Type B pancreatic cell (in vitro differentiated cells): ENCODE measurements around the gene PPARA. TPM values are rescaled to one million over a fixed set of nuclear protein-coding genes. Genes with fewer than 3 reads are reported as not detected.

ENCODE experiments used
- DNase-seq: peaks from one replicate; pipeline ENCODE4 v3.0.0; 2021; ENCODE audit warnings: mixed read lengths; ENCODE audit not compliant: unreplicated experiment; ENCODE audit errors: extremely low spot score
- H3K27ac Mint-ChIP-seq: 2 replicates; pipeline ENCODE4 v1.8.0; 2021; ENCODE audit warnings: mild to moderate bottlenecking, mixed read lengths
- H3K27me3 Mint-ChIP-seq: 2 replicates; pipeline ENCODE4 v1.8.0; 2021; ENCODE audit warnings: mixed read lengths
- H3K36me3 Mint-ChIP-seq: 2 replicates; pipeline ENCODE4 v1.8.0; 2021; ENCODE audit warnings: mixed read lengths
- H3K4me1 Mint-ChIP-seq: one replicate; pipeline ENCODE4 v1.8.0; 2021; ENCODE audit warnings: mixed read lengths; ENCODE audit not compliant: unreplicated experiment
- H3K4me3 Mint-ChIP-seq: 2 replicates; pipeline ENCODE4 v1.8.0; 2021; ENCODE audit warnings: mild to moderate bottlenecking, mixed read lengths
- H3K9me3 Mint-ChIP-seq: 2 replicates; pipeline ENCODE4 v1.8.0; 2021; ENCODE audit warnings: mixed read lengths
- CTCF ChIP-seq: fragments of 200-600 bp; sonication (generic); conservative IDR thresholded peaks from 2 replicates; pipeline ENCODE4 v1.5.0; 2021; ENCODE audit warnings: antibody characterized with exemption, mild to moderate bottlenecking
- total RNA-seq: library from RNA; stranded (reverse); gene quantifications from 2 replicates; pipeline ENCODE4 v1.2.1, GENCODE V29; 2021; ENCODE audit warnings: low replicate concordance

PPARA gene
- total RNA-seq, 1 donor from 2014 or later, result 22.7 TPM

- H3K27me3 Mint-ChIP-seq, result no peaks in the 10 kb centered on the region
- TF ChIP-seq CTCF, result no peak
- no peak overlapping the region for H3K27ac Mint-ChIP-seq
- DNase-seq, result no peak
- H3K4me3 Mint-ChIP-seq, result no peak overlapping the region
- peaks cover 53% of the 10 kb centered on the region for H3K36me3 Mint-ChIP-seq
- H3K9me3 Mint-ChIP-seq, result peaks cover 33% of the 10 kb centered on the region
- H3K4me1 Mint-ChIP-seq, result no peaks in the 10 kb centered on the region
These were observed 29.4 kb downstream of the PPARA start for GRCh38 chr22:46179748-46180147.

- Mint-ChIP-seq H3K9me3 (peaks cover 38% of the 10 kb centered on the region), H3K4me3 (no peak overlapping the region), H3K4me1 (no peaks in the 10 kb centered on the region), H3K27ac (no peak overlapping the region), H3K36me3 (peaks cover 59% of the 10 kb centered on the region), H3K27me3 (no peaks in the 10 kb centered on the region)
- TF ChIP-seq CTCF, result no peak
- no peak for DNase-seq
These were observed 30.2 kb downstream of the PPARA start for GRCh38 chr22:46180370-46181137.

- Mint-ChIP-seq H3K9me3 (peaks cover 33% of the 10 kb centered on the region), H3K4me1 (no peaks in the 10 kb centered on the region), H3K4me3 (no peak overlapping the region), H3K36me3 (peaks cover 42% of the 10 kb centered on the region), H3K27me3 (no peaks in the 10 kb centered on the region), H3K27ac (no peak overlapping the region)
- TF ChIP-seq CTCF, result no peak
- DNase-seq, result no peak
These were observed 33.4 kb downstream of the PPARA start for GRCh38 chr22:46183733-46184132.

- DNase-seq, result no peak
- Mint-ChIP-seq H3K36me3 (peaks cover 32% of the 10 kb centered on the region), H3K4me3 (no peak overlapping the region), H3K27me3 (no peaks in the 10 kb centered on the region), H3K27ac (no peak overlapping the region), H3K9me3 (peaks cover 23% of the 10 kb centered on the region), H3K4me1 (no peaks in the 10 kb centered on the region)
- TF ChIP-seq CTCF, result no peak
These were observed 35.0 kb downstream of the PPARA start for GRCh38 chr22:46185283-46185682.

- H3K36me3 Mint-ChIP-seq, result peaks cover 16% of the 10 kb centered on the region
- no peak overlapping the region for H3K4me3 Mint-ChIP-seq
- DNase-seq, result no peak
These were observed 37.5 kb downstream of the PPARA start for GRCh38 chr22:46187862-46188261.

More at GRCh38 chr22:46187862-46188261, 37.5 kb downstream of the PPARA start:
- Mint-ChIP-seq H3K27me3 (no peaks in the 10 kb centered on the region), H3K9me3 (peaks cover 11% of the 10 kb centered on the region), H3K27ac (no peak overlapping the region), H3K4me1 (no peaks in the 10 kb centered on the region)
- no peak for TF ChIP-seq CTCF
